Right ventricle myocardium superior (tissue), 1 donor: Measurements from ENCODE around the gene ITCH. TPM values are rescaled to one million over a fixed set of nuclear protein-coding genes. Genes with fewer than 3 reads are reported as not detected.
"Not testable (repeated sequence)": the region's sequence is repeated elsewhere in the genome, so short reads cannot be mapped to it uniquely, and the experiment has no call there.

Experiments
- ATAC-seq: fragments of 200-7000 bp; cut with Tn5 transposase; one replicate; pipeline ENCODE4 v1.9.1; 2020; ENCODE audit warnings: mild to moderate bottlenecking; ENCODE audit not compliant: poor library complexity
- DNase-seq: peaks from one replicate; pipeline ENCODE4 v3.0.0-alpha.2; 2020
- intact Hi-C: fragments of 100-400 bp; cut with DNase I; formaldehyde crosslinking; loops from one replicate; pipeline ENCODE4 v1.11.2; 2022
- total RNA-seq: library from RNA; stranded (reverse); fragmentation: NEBNext Ultra II Directional; extraction: Animal tissue kit (Norgen Biotek cat#: 25700); gene quantifications from one replicate; pipeline ENCODE4 v1.2.1, GENCODE V29; 2021
- donor health status: DM: no; HTN: yes; CAD: no; lungs with severe emphysema.

Gene ITCH
- total RNA-seq, 1 donor from 2014 or later: 39.9 TPM

- intact Hi-C loops: no loop called here
- ATAC-seq (no peak), DNase-seq (no peak)
Measured at GRCh38 chr20:34403908-34404307, 40.8 kb downstream of the ITCH start.

GRCh38 chr20:34404803-34405202, 41.7 kb downstream of the ITCH start:
- DNase-seq (no peak), ATAC-seq (no peak)
- intact Hi-C loops: no loop called here

- DNase-seq, ATAC-seq, intact Hi-C loops: not testable (repeated sequence)
Measured at GRCh38 chr20:34405247-34405651, 42.2 kb downstream of the ITCH start.

- intact Hi-C loops, ATAC-seq: not testable (repeated sequence)
Measured at GRCh38 chr20:34405942-34406341, 42.9 kb downstream of the ITCH start.

GRCh38 chr20:34407962-34408474, 44.9 kb downstream of the ITCH start:
- DNase-seq: no peak
- ATAC-seq: no peak
- intact Hi-C loops: no loop called here

More at GRCh38 chr20:34405942-34406341, 42.9 kb downstream of the ITCH start:
- not testable (repeated sequence) for DNase-seq

- intact Hi-C loops: no loop called here
- no peak for ATAC-seq
Measured at GRCh38 chr20:34410336-34410735, 47.3 kb downstream of the ITCH start.

GRCh38 chr20:34412453-34412852, 49.4 kb downstream of the ITCH start:
- DNase-seq: no peak
- ATAC-seq: no peak

More at GRCh38 chr20:34410336-34410735, 47.3 kb downstream of the ITCH start:
- no peak for DNase-seq

GRCh38 chr20:34414525-34414924, 51.5 kb downstream of the ITCH start:
- intact Hi-C loops, ATAC-seq, DNase-seq: not testable (repeated sequence)

More at GRCh38 chr20:34412453-34412852, 49.4 kb downstream of the ITCH start:
- intact Hi-C loops: no loop called here

DNA sequence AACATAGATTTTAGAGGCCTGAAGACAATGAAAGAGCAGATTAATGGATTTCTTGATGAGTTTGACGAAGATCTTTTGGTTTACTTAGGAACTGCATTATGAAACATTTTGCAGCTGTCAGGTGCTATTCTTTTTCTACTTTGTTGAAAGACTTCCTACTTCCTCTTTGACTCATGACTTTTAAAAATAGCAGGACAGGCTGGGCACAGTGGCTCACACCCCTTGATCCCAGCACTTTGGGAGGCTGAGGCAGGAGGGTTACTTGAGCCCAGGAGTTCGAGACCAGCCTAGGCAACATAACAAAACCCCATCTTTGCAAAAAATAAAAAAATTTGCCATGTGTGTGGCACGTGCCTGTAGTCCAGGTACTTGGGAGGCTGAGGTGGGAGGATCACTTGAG, 52.0 kb downstream of the ITCH start:
- no peak for DNase-seq
- peak; percentile 45 for ATAC-seq
- intact Hi-C loops: no loop called here

DNA sequence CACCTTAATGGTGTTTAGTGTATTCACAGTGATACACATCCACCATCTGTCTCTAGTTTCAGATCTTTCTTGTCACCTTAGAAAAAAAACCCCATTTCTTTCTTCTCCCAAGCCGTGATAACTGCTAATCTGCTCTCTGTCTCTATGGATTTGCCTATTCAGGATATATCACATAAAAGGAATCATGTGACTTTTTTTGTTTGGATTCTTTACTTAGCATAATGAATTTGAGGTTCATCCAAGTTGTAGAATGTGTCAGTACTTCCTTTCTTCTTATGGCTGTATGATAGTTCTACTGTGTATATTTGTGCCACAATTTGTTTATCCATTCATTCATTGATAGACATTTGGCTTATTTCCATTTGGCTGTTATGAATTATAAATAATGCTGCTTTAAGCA, 57.1 kb downstream of the ITCH start:
- no peak for DNase-seq
- ATAC-seq: no peak
- intact Hi-C loops: no loop called here

GRCh38 chr20:34420975-34421374, 57.9 kb downstream of the ITCH start:
- DNase-seq (no peak), ATAC-seq (no peak)
- intact Hi-C loops: no loop called here

DNA sequence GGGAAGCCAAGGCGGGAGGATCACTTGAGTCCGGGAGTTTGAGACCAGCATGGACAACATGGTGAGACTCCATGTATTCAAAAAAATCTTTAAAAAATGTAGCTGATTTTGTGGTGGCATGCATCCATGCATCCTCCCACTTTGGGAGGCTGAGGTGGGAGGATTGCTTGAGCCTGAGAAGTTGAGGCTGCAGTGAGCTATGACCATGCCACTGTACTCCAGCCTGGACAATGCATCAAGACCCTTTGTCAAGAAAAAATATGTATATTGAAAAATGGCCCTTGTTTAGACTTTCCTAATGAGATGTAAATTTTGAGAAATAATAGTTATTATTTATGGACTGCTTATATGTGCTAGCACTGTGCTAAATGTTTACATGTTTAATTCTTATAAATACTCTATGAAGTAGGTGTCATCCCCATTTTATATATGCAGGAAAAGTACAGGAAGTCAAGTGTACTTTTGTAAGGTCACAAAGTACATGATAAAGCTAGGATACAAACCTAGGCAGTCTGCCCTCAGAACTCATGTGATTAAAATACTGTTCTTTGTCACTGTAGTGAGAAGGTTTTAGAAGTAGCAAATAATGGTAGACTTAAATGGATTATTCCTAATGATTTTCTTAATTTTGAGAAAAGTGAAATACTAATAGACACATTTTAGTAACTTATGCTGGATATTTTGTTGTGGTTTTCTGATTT, 58.8 kb downstream of the ITCH start:
- ATAC-seq (peak; percentile 67), DNase-seq (no peak)
- intact Hi-C loops: no loop called here

GRCh38 chr20:34425032-34425690, 62.1 kb downstream of the ITCH start:
- not testable (repeated sequence) for ATAC-seq, DNase-seq

DNA sequence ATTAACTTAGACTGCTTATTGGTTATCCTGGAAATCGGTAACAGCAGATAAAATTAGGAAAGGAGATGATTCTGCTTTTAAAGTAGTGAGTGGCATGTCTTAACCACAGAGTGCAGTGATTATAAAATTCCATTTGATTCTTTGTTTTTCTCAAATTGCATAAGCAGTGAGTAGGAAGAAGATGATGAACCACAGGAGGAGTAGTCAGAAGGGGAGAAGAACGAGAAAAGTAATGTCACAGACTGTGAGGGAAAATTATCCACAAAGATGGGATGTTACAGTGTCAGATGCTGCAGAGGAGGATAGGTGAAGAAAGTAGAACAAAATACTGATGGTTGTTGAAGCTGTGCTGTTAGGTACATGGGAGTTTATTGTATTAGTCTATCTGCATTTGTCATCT, 63.0 kb downstream of the ITCH start:
- ATAC-seq (no peak), DNase-seq (no peak)
- intact Hi-C loops: no loop called here

More at GRCh38 chr20:34425032-34425690, 62.1 kb downstream of the ITCH start:
- intact Hi-C loops: not testable (repeated sequence)

- intact Hi-C loops: no loop called here
- no peak for DNase-seq
- ATAC-seq: peak; percentile 59
Measured at GRCh38 chr20:34427331-34427730, 64.3 kb downstream of the ITCH start.

DNA sequence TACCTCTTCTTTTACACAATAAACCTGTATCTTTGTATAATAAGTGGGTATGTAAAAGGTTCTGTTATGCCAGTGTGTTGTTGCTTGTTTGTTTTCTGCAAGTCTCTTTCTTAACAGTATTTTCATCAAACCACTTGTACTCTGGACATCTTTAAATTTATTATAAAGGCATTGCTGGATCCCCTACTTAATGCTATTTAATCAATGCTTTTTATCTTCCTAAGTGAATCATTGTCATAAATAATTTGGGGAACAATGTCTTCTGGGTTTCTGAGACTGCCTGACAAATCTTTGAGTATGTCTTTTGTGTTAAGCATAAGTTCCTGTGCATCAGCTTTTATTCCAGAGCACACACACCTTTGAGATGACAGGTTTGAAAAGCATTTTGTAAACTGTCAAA, 64.7 kb downstream of the ITCH start:
- intact Hi-C loops: no loop called here
- no peak for DNase-seq
- ATAC-seq: no peak

DNA sequence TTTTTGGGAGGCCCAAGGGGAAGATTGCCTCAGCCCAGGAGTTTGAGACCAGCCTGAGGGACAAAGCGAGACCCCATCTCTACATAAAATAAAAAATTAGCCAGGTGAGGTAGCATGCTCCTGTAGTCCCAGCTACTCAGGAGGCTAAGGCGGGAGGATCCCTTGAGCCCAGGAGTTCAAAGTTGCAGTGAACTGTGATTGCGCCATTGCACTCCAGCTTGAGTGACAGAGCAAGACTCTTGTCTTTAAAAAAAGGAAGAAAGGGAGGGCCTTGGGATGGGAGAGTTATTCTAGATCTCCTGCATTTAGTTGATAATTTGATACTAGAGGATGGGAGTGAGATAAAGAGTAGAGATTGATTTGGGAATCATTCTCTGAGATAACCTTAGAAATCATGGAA, 68.1 kb downstream of the ITCH start:
- intact Hi-C loops: no loop called here
- DNase-seq (no peak), ATAC-seq (no peak)

DNA sequence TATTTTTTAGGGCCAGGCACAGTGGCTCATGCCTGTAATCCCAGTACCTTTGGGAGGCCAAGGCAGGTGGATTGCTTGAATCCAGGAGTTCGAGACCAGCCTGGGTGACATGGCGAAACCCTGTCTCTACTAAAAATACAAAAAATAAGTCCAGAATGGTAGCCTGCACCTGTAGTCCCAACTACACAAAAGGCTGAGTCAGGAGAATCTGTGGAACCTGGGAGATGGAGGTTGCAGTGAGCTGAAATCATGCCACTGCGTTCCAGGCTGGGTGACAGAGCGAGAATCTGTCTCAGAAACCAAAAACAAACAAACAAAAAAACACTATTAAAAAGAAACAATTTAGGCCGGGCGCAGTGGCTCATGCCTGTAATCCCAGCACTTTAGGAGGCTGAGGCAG, 69.6 kb downstream of the ITCH start:
- DNase-seq, intact Hi-C loops, ATAC-seq: not testable (repeated sequence)

GRCh38 chr20:34433391-34433790, 70.3 kb downstream of the ITCH start:
- DNase-seq: no peak
- no peak for ATAC-seq
- intact Hi-C loops: no loop called here

- no peak for DNase-seq
- no peak for ATAC-seq
- intact Hi-C loops: no loop called here
Measured at GRCh38 chr20:34435589-34435988, 72.5 kb downstream of the ITCH start.
